Astrocyte of the spinal cord (primary cell): ENCODE data around the gene BCL7B.

Source experiments
- DNase-seq: peaks from one replicate; pipeline ENCODE4 v3.0.0; 2011; ENCODE audit warnings: low read depth, low spot score
- H3K4me3 ChIP-seq: 2 replicates; pipeline ENCODE4 v1.5.1; 2011; ENCODE audit warnings: low read depth, mild to moderate bottlenecking, low read length, moderate library complexity
- CTCF ChIP-seq: IDR thresholded peaks from 2 replicates; pipeline ENCODE4 v1.5.1; 2012; ENCODE audit warnings: low read depth, mild to moderate bottlenecking, low read length, inconsistent platforms
- in situ Hi-C: cut with HindIII; loops from 2 replicates; pipeline ENCODE4 v1.10.0; 2017; ENCODE audit warnings: low sequenced_read_pairs

Gene BCL7B

DNA sequence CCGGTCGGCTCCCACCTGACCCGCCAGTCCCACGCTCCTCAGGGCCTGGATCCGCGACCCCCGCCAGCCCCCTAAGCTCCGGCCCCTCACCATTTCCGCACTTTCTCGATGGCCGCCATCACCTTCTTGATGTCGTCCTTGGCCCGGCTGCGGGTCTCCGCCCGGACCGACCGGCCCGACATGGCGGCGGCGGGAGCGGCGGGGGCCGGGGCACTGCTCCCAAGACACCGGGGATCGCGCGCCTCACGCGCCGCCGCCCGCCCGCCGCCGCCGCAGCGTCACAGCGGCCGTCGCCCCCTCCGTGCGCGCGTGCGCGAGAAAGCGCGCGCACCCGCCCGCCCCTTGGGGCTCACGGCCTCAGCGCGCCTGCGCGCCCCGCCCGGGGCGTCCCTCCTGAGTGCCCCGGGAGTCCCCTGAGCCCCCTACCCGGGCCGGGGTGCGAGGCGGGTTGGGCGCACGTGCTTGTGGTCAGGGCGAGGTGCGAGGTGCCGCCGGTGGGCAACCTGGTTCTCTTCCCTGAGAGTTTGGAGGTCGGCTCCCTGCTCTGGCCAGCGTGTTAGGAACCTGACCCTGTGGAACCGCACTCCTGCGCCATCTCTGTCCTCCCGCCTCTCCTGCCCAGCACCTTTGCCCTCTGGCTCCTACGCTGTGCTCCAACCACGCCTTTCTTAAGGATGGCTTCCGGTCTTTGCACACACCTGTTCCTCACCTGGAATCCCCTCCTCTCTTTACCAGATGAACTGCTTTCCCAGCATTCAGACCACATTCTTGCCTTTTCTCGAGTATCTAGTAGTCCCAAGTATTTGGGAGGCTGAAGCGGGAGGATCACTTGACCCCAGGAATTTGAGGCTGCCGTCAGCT is at the start of gene BCL7B:
BCL7B (minus strand) TSS at position 294 of the 861 bp plus-strand sequence; CDS start at position 182, 112 bp downstream.
- peak; percentile 50 for DNase-seq
- TF ChIP-seq CTCF: no peak
- peak within 1 kb of the TSS; percentile 84 for H3K4me3 ChIP-seq
- in situ Hi-C loops: no loop called here

DNA sequence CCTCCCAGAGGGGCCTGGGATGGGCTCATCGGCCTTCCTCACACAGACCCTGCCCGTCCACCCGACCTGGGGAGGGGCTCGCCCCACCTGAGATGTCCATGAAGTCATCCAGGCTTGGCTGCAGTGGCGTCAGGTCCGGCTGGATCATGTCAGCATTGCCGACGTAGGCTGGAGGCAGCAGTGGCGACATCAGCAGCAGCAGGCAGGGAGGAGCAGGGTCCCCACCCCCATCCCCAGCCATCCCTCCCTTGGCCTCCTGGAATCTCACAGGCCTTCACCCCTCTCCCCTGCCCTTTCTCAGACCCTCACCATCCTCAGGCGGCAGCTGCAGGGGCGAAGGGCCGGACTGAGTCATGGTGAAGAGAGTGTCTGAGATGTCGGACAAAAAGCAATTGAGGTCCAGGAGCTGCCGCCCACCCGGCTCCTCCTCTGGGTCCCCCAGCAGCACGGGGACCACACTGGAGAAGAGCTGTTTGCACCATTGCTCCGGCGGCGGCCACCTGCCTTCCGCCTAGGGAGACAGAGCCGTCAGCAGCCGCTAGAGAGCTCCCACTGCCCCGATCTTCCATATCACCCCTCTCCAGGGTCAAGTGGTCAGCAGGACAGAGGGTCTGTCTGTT is 48.2 kb upstream of the BCL7B start:
- no peak for DNase-seq
- no peak overlapping the region for H3K4me3 ChIP-seq
- in situ Hi-C loops: no loop called here
- TF ChIP-seq CTCF: no peak

DNA sequence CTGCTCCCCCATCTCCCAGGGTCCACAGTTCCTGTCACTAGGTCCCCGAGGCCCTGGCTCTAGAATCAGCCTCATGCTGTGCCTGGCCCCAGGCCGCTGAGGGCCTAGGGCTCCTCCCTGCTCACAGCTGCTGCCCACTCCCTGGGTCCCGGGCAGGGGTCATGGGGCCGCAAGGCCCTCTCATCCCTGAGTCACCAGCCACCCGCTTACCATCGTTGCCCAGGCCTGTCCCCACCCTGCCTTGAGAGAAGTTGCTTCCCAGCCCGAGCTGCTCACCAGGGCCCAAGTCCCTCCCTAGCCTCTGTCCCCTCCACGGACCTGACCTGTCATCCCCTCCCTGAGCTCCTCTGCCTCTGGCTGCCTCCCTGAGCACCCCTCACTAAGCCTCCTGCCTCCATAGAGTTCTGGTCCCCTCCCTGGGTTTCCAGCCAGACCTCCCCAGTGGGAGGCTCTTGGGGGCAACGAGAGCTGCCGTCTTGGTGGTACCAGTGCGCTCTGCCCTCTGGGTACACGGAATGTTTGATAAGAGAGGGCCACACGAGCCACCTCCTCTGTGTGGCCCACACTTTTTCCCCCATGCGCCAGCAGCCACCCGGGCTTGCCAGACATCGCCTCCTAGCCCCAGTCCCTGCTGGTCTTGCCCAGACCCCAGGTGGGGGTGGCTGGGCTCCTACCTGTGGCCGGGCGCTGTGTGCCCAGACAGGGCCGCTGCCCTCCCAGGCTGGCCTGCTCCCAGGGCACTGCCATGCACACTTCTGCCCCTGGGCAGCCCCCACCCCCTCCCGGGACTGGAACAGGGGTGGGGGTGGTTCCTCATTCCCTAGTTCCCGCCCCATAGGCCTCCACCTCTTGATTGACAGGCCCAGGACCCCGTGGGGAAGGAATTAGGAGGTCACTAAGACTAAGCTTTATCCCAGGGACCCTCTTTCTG is 45.5 kb upstream of the BCL7B start:
- DNase-seq: no peak
- H3K4me3 ChIP-seq: no peak overlapping the region
- in situ Hi-C loops: no loop called here
- TF ChIP-seq CTCF: no peak

DNA sequence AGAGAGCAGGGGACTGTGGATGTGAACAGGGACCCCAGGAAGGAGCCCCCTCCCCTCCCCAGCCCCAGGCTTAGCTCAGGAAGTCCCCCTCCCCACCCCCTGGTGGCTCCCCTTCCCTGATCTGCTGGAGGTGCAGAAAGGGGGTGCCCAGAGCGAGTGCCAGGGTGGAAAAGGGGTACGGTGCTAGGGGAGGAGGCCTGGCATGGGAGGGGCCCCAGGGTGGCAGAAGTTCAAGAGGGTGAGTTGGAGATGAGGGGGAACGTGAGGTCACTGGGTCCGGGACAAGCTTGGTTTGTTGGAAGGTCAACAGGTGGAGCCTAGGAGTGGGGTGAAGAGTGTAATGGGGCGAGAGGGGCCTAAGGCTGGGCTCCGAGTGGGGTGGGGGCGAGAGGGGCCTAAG is 42.4 kb upstream of the BCL7B start:
- TF ChIP-seq CTCF: no peak
- in situ Hi-C loops: no loop called here
- no peak for DNase-seq
- H3K4me3 ChIP-seq: no peak overlapping the region

DNA sequence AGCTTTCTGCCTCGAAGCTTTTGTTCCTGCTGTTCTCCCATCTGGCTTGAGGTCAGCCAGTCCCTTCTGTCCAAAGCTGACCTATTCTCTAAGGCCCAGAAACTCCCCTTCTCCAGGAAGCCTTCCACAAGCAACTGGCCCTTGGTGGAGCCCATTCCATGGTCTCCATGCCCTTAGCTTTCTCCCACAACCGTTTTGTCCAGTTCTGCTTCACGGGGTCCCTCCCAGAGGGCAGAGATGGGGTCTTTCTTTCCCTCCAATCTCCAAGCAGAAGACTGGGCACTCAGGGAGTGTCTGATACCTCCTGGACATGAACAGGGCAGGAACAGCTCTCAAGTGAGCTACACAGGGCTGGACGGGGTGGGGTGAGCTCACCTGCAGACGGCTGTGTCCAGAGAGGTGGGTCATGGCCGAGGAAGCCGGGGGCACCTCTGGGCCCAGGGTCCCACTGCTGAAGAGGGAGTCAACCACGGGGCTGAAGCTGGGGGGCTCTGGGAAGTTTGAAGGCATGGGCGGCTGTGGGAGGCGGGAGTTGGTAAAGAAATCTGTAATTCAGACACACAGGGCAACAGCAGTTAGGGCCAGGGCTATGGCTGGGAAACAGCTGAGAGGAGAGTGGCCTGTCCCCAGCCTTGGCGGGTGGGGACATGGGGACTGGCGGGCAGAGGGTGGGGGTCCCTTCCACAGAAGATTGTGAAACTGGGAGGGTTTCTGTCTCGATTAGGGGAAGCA is 41.8 kb upstream of the BCL7B start:
- no peak overlapping the region for H3K4me3 ChIP-seq
- DNase-seq: no peak
- TF ChIP-seq CTCF: no peak
- in situ Hi-C loops: no loop called here
